Heart right ventricle (tissue), 16 donors: ENCODE data around the gene LYL1. TPM values are rescaled to one million over a fixed set of nuclear protein-coding genes. Genes with fewer than 3 reads are reported as not detected.

Source experiments
- ATAC-seq, 8 donors: fragments of 200-7000 bp; cut with Tn5 transposase; one replicate each; pipeline ENCODE4 v1.9.1; 2020; ENCODE audit warnings: mild to moderate bottlenecking in 8 of 8, moderate library complexity in 8 of 8, moderate number of reproducible peaks in 1 of 8
- DNase-seq, 2 donors: peaks; one replicate each; pipeline ENCODE4 v3.0.0-alpha.2; 2020
- H3K27ac ChIP-seq, 10 donors: fragments of 200-600 bp; sonication (generic) in 2 of 10; one replicate each; pipeline versions ENCODE4 v1.5.0 to v1.8.0; 2020 to 2022; ENCODE audit warnings: mild to moderate bottlenecking in 3 of 10
- H3K27me3 ChIP-seq, 7 donors: fragments of 200-600 bp; one replicate each; pipeline ENCODE4 v1.8.0; 2021 to 2022; ENCODE audit warnings: mild to moderate bottlenecking in 2 of 7
- H3K36me3 ChIP-seq, 9 donors: fragments of 200-600 bp; sonication (generic) in 1 of 9; one replicate each; pipeline versions ENCODE4 v1.5.0 to v1.8.0; 2020 to 2022; ENCODE audit warnings: mild to moderate bottlenecking in 2 of 9
- H3K4me1 ChIP-seq, 9 donors: fragments of 200-600 bp; sonication (generic) in 1 of 9; one replicate each; pipeline versions ENCODE4 v1.5.0 to v1.8.0; 2020 to 2022; ENCODE audit warnings: mild to moderate bottlenecking in 4 of 9
- H3K4me3 ChIP-seq, 10 donors: fragments of 200-600 bp; sonication (generic) in 2 of 10; one replicate each; pipeline versions ENCODE4 v1.5.0 to v1.8.0; 2020 to 2022; ENCODE audit warnings: mild to moderate bottlenecking in 7 of 10, moderate library complexity in 2 of 10
- H3K9me3 ChIP-seq, 11 donors: fragments of 200-600 bp in 10 of 11; sonication (generic) in 2 of 11; one replicate each; pipeline versions ENCODE4 v1.5.0 to v1.8.0; 2013 to 2022; ENCODE audit warnings: mild to moderate bottlenecking in 2 of 11, control low read depth in 1 of 11, moderate library complexity in 1 of 11
- CTCF ChIP-seq, 9 donors: fragments of 200-600 bp; sonication (generic) in 2 of 9; IDR thresholded peaks; one replicate each; pipeline versions ENCODE4 v1.5.0 to v1.8.0; 2021 to 2022; ENCODE audit warnings: antibody characterized with exemption in 9 of 9, mild to moderate bottlenecking in 5 of 9, moderate library complexity in 1 of 9
- WGBS, 2 donors: extraction: QIAGEN DNeasy Blood & Tissue Kit; methylation state at CpG; one replicate each; pipeline ENCODE4 v1.1.7; 2013; ENCODE audit warnings: inconsistent platforms in 1 of 2; 5-methylcytosine and 5-hydroxymethylcytosine counted together
- intact Hi-C, 10 donors: fragments of 100-400 bp; cut with DNase I; formaldehyde crosslinking; loops; one replicate each; pipeline versions ENCODE4 v1.11.1 to v1.14.2; 2022
- polyA plus RNA-seq, 2 donors: library from polyadenylated mRNA; stranded (reverse); fragments of 200-250 nt; gene quantifications; one replicate each; pipeline ENCODE4 v1.2.3, GENCODE V29; 2013
- total RNA-seq, 10 donors: library from RNA; stranded (reverse); fragmentation: NEBNext Ultra II Directional in 3 of 10; extraction: Animal tissue kit (Norgen Biotek cat#: 25700) in 3 of 10; gene quantifications; one replicate each; pipeline versions ENCODE4 v1.2.1 to v1.2.4, GENCODE V29; 2021 to 2023
- donor health status: Arrhythmogenic right ventricular cardiomyopathy.
- donor health status: ischemic (EF 13 %, LVEDD 7.1; RV severe dilation, severe dysfunction).
- donor health status: healthy with polysubstance abuse.
- donor health status: DM: no; HTN: yes; CAD: no.
- donor health status: DM: no; HTN: no; CAD: no.
- donor health status: ischemic (EF 25% LVEDD 6.9; RV normal size, moderate dysfunction).
- donor health status: ischemic (EF 25% LVEDD 5.7; RV mildly dilated, moderate dysfunction).
- donor health status: healthy.
- donor health status: DM: yes; HTN: yes; CAD: no.
- donor health status: Ischemic cardiomyopathy.
- donor health status: ischemic (EF 35%, LVEDD 5.7; RV mildly dilated, moderate dysfunction).
- donor health status: nonischemic (EF 11% LVEDD 7.7; RV severe dilation, severe dysfunction).
- donor health status: DM: yes; HTN: yes; CAD: no.
- donor health status: PGD.
- donor health status: ischemic (EF 29% LVEDD 5.4; RV normal size, mild dysfunction).
- donor health status: nonischemic (EF 23%, LVEDD 6.1; RV moderate dilation, normal function).

The LYL1 gene
- total and polyA plus RNA-seq, 12 donors, result 3.4 to 13.0 (median 7.4) TPM

- peak overlapping the region in 8 of 10 donors; percentile 65 to 95 (median 88) for H3K27ac ChIP-seq
- DNase-seq (no peak), ATAC-seq (no peak)
- no peak for TF ChIP-seq CTCF (IDR thresholded peaks at IDR 0.05)
- 88 to 92% methylated on average over 3 to 5 of the region's 5 CpGs for WGBS, 2 donors
- H3K27me3 ChIP-seq, result no peaks in the 10 kb centered on the region
- no peaks in the 10 kb centered on the region for H3K9me3 ChIP-seq
- intact Hi-C loops, result loop anchor here in 1 of 10 donors (5.0 kb wide), 1 partner anchor 97 kb away; no protein-coding TSS in a partner anchor
- H3K36me3 ChIP-seq, result peaks cover 0 to 57% (median 3%) of the 10 kb centered on the region in 9 donors
- H3K4me1 ChIP-seq, result peaks cover 39 to 72% (median 55%) of the 10 kb centered on the region in 9 donors
- no peak overlapping the region for H3K4me3 ChIP-seq
These were observed 13.4 kb downstream of the LYL1 start for GRCh38 chr19:13089139-13089856.

GRCh38 chr19:13087795-13088537 is 14.7 kb downstream of the LYL1 start:
- WGBS, 2 donors, result 88 to 92% methylated on average over 37 of the region's 37 CpGs
- DNase-seq, result no peak
- Histone ChIP-seq H3K27ac (peak overlapping the region in 1 of 10 donors; percentile 95), H3K9me3 (no peaks in the 10 kb centered on the region), H3K36me3 (peaks cover 0 to 70% (median 11%) of the 10 kb centered on the region in 9 donors), H3K4me1 (peaks cover 34 to 63% (median 43%) of the 10 kb centered on the region in 9 donors), H3K4me3 (no peak overlapping the region), H3K27me3 (no peaks in the 10 kb centered on the region)
- TF ChIP-seq CTCF (IDR thresholded peaks at IDR 0.05), result no peak
- intact Hi-C loops, result loop anchor here in 1 of 10 donors (5.0 kb wide), 1 partner anchor 96 kb away; no protein-coding TSS in a partner anchor
- ATAC-seq, result no peak

GRCh38 chr19:13087295-13087694 is 15.4 kb downstream of the LYL1 start:
- WGBS, 2 donors, result 92 to 94% methylated on average over 12 of the region's 12 CpGs
- H3K36me3 ChIP-seq, result peaks cover 0 to 77% (median 11%) of the 10 kb centered on the region in 9 donors
- H3K27ac ChIP-seq, result peak overlapping the region in 1 of 10 donors; percentile 68
- no peak overlapping the region for H3K4me3 ChIP-seq
- H3K27me3 ChIP-seq, result no peaks in the 10 kb centered on the region
- H3K9me3 ChIP-seq, result no peaks in the 10 kb centered on the region
- TF ChIP-seq CTCF (IDR thresholded peaks at IDR 0.05), result no peak
- H3K4me1 ChIP-seq, result peaks cover 33 to 63% (median 43%) of the 10 kb centered on the region in 9 donors
- intact Hi-C loops, result loop anchor here in 1 of 10 donors (5.0 kb wide), 1 partner anchor 95 kb away; no protein-coding TSS in a partner anchor
- ATAC-seq (no peak), DNase-seq (no peak)

GRCh38 chr19:13086341-13086740 is 16.3 kb downstream of the LYL1 start:
- no peaks in the 10 kb centered on the region for H3K27me3 ChIP-seq
- WGBS, 2 donors, result 70 to 71% methylated on average over 2 of the region's 2 CpGs
- DNase-seq (no peak), ATAC-seq (no peak)
- intact Hi-C loops, result loop anchor here in 1 of 10 donors (5.0 kb wide), 1 partner anchor 94 kb away; no protein-coding TSS in a partner anchor
- H3K4me1 ChIP-seq, result peaks cover 30 to 63% (median 40%) of the 10 kb centered on the region in 9 donors
- H3K4me3 ChIP-seq, result no peak overlapping the region
- peaks cover 0 to 87% (median 11%) of the 10 kb centered on the region in 9 donors for H3K36me3 ChIP-seq
- no peak for TF ChIP-seq CTCF (IDR thresholded peaks at IDR 0.05)
- no peaks in the 10 kb centered on the region for H3K9me3 ChIP-seq
- H3K27ac ChIP-seq, result peak overlapping the region in 5 of 10 donors; percentile 25 to 68 (median 41)
